SK-N-SH (cell line): ENCODE data around the gene ADD3. TPM values are rescaled to one million over a fixed set of nuclear protein-coding genes. Genes with fewer than 3 reads are reported as not detected.

ENCODE experiments used
- CTCF ChIA-PET: fragments of 300-600, 350-600 bp; formaldehyde crosslinking; extraction: SDS; loops from one replicate; lab custom pipeline; 2021; lab: Yijun Ruan, JAX
- POLR2A ChIA-PET: fragments of 350-600 bp; sonication (Branson Sonifier 250); formaldehyde crosslinking; extraction: SDS; loops from one replicate; lab custom pipeline; 2020; ENCODE audit warnings: antibody characterized with exemption, inconsistent platforms; lab: Yijun Ruan, JAX
- DNase-seq: peaks from one replicate; pipeline ENCODE4 v3.0.0; 2012
- H2AFZ ChIP-seq: fragments of 200-600 bp; sonication (generic); 2 replicates; pipeline ENCODE4 v1.8.1; 2016; ENCODE audit warnings: antibody characterized with exemption, mild to moderate bottlenecking, low read depth
- H3F3A ChIP-seq: fragments of 200-600 bp; sonication (generic); replicated peaks from 2 replicates; pipeline ENCODE3; 2016; ENCODE audit warnings: antibody characterized with exemption, mild to moderate bottlenecking; ENCODE audit not compliant: insufficient read depth
- H3K27ac ChIP-seq, 2 experiments: fragments of 200-500 bp in 1 of 2; fragments of 200-600 bp in 1 of 2; sonication (Bioruptor generic) in 1 of 2; sonication (generic), shearing (Covaris generic) in 1 of 2; 2 replicates each; pipeline versions ENCODE4 v1.5.1 to v1.6.1; 2014 to 2016; ENCODE audit warnings: low read depth in 2 of 2, inconsistent platforms in 1 of 2, low read length in 1 of 2, mild to moderate bottlenecking in 1 of 2, mixed read lengths in 1 of 2
- H3K27me3 ChIP-seq: fragments of 200-600 bp; sonication (generic), shearing (Covaris generic); 2 replicates; pipeline ENCODE4 v1.6.1; 2016; ENCODE audit warnings: mixed run types; ENCODE audit not compliant: insufficient read depth
- H3K36me3 ChIP-seq, 2 experiments: fragments of 200-500 bp in 1 of 2; fragments of 200-600 bp in 1 of 2; sonication (Bioruptor generic) in 1 of 2; sonication (generic) in 1 of 2; replicated peaks in 1 of 2; 2 replicates each; pipeline versions ENCODE3 to v1.5.1; 2014 to 2016; ENCODE audit warnings: low read length in 1 of 2, mild to moderate bottlenecking in 1 of 2; ENCODE audit not compliant: insufficient read depth in 2 of 2, control insufficient read depth in 1 of 2
- H3K4me1 ChIP-seq, 2 experiments: fragments of 200-500 bp in 1 of 2; fragments of 200-600 bp in 1 of 2; sonication (Bioruptor generic) in 1 of 2; sonication (generic), shearing (Covaris generic) in 1 of 2; 2 replicates each; pipeline versions ENCODE4 v1.5.1 to v1.6.1; 2014 to 2016; ENCODE audit warnings: low read depth in 1 of 2, low read length in 1 of 2, mixed run types in 1 of 2; ENCODE audit not compliant: insufficient read depth in 2 of 2, control insufficient read depth in 1 of 2
- H3K4me2 ChIP-seq: fragments of 200-600 bp; sonication (generic), shearing (Covaris generic); 2 replicates; pipeline ENCODE4 v1.6.1; 2017; ENCODE audit warnings: mixed run types
- H3K4me3 ChIP-seq, 2 experiments: fragments of 200-500 bp in 1 of 2; fragments of 200-600 bp in 1 of 2; sonication (Bioruptor generic) in 1 of 2; sonication (generic), shearing (Covaris generic) in 1 of 2; 2 replicates each; pipeline versions ENCODE4 v1.5.1 to v1.8.1; 2014 to 2016; ENCODE audit warnings: low read depth in 2 of 2, inconsistent platforms in 1 of 2, low read length in 1 of 2, mild to moderate bottlenecking in 1 of 2, mixed read lengths in 1 of 2, moderate library complexity in 1 of 2
- H3K79me2 ChIP-seq: fragments of 200-600 bp; sonication (generic); 2 replicates; pipeline ENCODE4 v1.8.1; 2017; ENCODE audit warnings: mild to moderate bottlenecking; ENCODE audit not compliant: insufficient read depth
- H3K9ac ChIP-seq: fragments of 200-600 bp; sonication (generic); 2 replicates; pipeline ENCODE4 v1.6.1; 2017; ENCODE audit warnings: mixed run types
- H3K9me2 ChIP-seq: fragments of 200-600 bp; sonication (generic); 2 replicates; pipeline ENCODE4 v1.6.1; 2017; ENCODE audit warnings: mixed run types
- H3K9me3 ChIP-seq: fragments of 200-600 bp; sonication (generic); 2 replicates; pipeline ENCODE4 v1.6.1; 2017; ENCODE audit warnings: mixed run types, mild to moderate bottlenecking, moderate library complexity
- H4K20me1 ChIP-seq: fragments of 200-600 bp; sonication (generic); 2 replicates; pipeline ENCODE4 v1.6.1; 2017; ENCODE audit warnings: mild to moderate bottlenecking, mixed run types; ENCODE audit not compliant: insufficient read depth
- GABPA ChIP-seq: IDR thresholded peaks from 2 replicates; pipeline ENCODE4 v1.4.0; 2012; ENCODE audit warnings: low read depth, mild to moderate bottlenecking
- NFIC ChIP-seq: IDR thresholded peaks from 2 replicates; pipeline ENCODE4 v1.4.0; 2012; ENCODE audit warnings: borderline replicate concordance
- NRF1 ChIP-seq: IDR thresholded peaks from 2 replicates; pipeline ENCODE4 v1.6.1; 2012; ENCODE audit warnings: low read depth, mild to moderate bottlenecking, low read length
- SMC3 ChIP-seq: IDR thresholded peaks from 2 replicates; pipeline ENCODE4 v1.6.1; 2012; ENCODE audit warnings: low read depth, low read length, improper control_type of control experiment
- TAF1 ChIP-seq: IDR thresholded peaks from 2 replicates; pipeline ENCODE4 v1.6.1; 2012; ENCODE audit warnings: low read depth, mild to moderate bottlenecking, low read length, moderate library complexity, borderline replicate concordance
- WGBS: methylation state at CpG from one replicate; pipeline ENCODE4 v1.1.6; 2017; ENCODE audit warnings: low lambda C conversion rate; 5-methylcytosine and 5-hydroxymethylcytosine counted together
- polyA plus RNA-seq, 3 experiments: library from polyadenylated mRNA; depleted of rRNA; stranded (reverse); fragments of >200 nt; gene quantifications; 2 replicates each; pipeline ENCODE4 v1.2.3, GENCODE V29; 2012
- TF ChIP-seq, protein P1 (sequence below): IDR thresholded peaks from 2 replicates; pipeline ENCODE4 v1.4.0; 2012; ENCODE audit warnings: low read depth, borderline replicate concordance

Gene ADD3
- polyA plus RNA-seq, 1 of the 3 experiments (the other 2 are of a cell fraction), result 27.6 TPM

DNA sequence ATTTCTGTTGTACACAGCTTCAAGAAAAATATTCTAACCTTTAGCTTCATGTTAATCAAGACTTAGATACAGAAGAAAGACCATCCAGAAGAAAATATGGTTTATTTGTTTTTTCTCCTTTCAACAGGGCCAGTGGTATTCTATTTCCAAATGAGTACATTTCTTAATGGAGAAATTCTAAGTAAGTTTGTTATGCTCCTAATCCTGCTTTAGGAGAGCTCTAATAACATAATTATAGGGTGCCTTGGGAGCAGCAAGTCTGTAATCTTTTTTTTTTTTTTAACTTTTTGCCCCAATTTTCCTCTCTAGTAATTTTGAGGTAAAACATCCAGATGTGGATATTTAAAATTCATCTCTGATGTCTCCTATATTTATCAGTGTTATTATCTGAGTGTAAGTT, 98.1 kb downstream of the ADD3 start:
- Histone ChIP-seq H3K9me3 (no peaks in the 10 kb centered on the region), H3K9ac (no peak overlapping the region), H3K79me2 (no peaks in the 10 kb centered on the region), H4K20me1 (no peaks in the 10 kb centered on the region), H3K27me3 (no peaks in the 10 kb centered on the region), H3K27ac (no peak overlapping the region), H3F3A (no peaks in the 10 kb centered on the region), H3K4me2 (no peak overlapping the region), H3K4me3 (no peak overlapping the region), H2AFZ (no peak overlapping the region), H3K9me2 (no peaks in the 10 kb centered on the region), H3K36me3 (peaks cover 11 to 18% of the 10 kb centered on the region in 2 experiments), H3K4me1 (peaks cover 0 to 2% of the 10 kb centered on the region in 2 experiments; a peak in 2 of 4 replicates)
- ChIA-PET POLR2A (interaction anchor here (0.7 kb wide), 1 partner anchor 30 kb away, joined by 4 read pairs; no protein-coding TSS in a partner anchor), CTCF (interaction anchor here (0.9 to 3.2 kb wide), 3 partner anchors 13 to 222 kb away, joined by 3 to 9 read pairs (median 3); no protein-coding TSS in a partner anchor)
- TF ChIP-seq NFIC (no peak), SMC3 (no peak)
- TF ChIP-seq, protein P1, sequence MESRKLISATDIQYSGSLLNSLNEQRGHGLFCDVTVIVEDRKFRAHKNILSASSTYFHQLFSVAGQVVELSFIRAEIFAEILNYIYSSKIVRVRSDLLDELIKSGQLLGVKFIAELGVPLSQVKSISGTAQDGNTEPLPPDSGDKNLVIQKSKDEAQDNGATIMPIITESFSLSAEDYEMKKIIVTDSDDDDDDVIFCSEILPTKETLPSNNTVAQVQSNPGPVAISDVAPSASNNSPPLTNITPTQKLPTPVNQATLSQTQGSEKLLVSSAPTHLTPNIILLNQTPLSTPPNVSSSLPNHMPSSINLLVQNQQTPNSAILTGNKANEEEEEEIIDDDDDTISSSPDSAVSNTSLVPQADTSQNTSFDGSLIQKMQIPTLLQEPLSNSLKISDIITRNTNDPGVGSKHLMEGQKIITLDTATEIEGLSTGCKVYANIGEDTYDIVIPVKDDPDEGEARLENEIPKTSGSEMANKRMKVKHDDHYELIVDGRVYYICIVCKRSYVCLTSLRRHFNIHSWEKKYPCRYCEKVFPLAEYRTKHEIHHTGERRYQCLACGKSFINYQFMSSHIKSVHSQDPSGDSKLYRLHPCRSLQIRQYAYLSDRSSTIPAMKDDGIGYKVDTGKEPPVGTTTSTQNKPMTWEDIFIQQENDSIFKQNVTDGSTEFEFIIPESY, result no peak
- no peak for DNase-seq

DNA sequence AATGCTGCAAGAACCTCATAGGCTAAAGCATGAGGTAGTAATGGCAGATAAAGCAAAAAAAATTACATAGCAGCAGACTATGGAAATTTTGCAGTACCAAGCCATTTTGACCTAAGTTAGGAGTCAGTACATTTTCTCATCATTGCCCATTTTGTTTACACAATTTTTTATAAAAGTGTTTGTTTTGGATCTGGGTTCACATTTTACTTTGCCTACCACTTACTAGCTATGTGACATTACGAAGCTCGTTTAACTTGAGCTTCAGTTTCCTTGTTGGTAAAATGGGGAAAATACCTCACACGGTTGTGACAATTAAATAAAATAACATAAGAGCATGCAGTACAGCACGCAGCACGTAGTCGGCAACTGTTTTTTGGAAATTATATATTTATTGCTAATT, 99.6 kb downstream of the ADD3 start:
- no peak overlapping the region for H3K4me2 ChIP-seq
- H2AFZ ChIP-seq, result no peak overlapping the region
- WGBS, result 99% methylated on average over 6 of the region's 6 CpGs
- peaks cover 0 to 2% of the 10 kb centered on the region in 2 experiments; a peak in 2 of 4 replicates for H3K4me1 ChIP-seq
- no peaks in the 10 kb centered on the region for H3K9me3 ChIP-seq
- DNase-seq, result no peak
- no peaks in the 10 kb centered on the region for H4K20me1 ChIP-seq
- H3K27me3 ChIP-seq, result no peaks in the 10 kb centered on the region
- TF ChIP-seq, protein P1, result no peak
- no peak for TF ChIP-seq NRF1
- no peaks in the 10 kb centered on the region for H3K9me2 ChIP-seq
- H3K9ac ChIP-seq, result no peak overlapping the region
- no peak overlapping the region for H3K27ac ChIP-seq
- H3K36me3 ChIP-seq, result peaks cover 11 to 17% of the 10 kb centered on the region in 2 experiments
- CTCF ChIA-PET, result interaction anchor here (0.8 to 3.2 kb wide), 2 partner anchors 14 to 223 kb away, joined by 3 to 9 read pairs; no protein-coding TSS in a partner anchor
- H3K79me2 ChIP-seq, result no peaks in the 10 kb centered on the region
- no peak overlapping the region for H3K4me3 ChIP-seq
- POLR2A ChIA-PET, result no interaction called here
- no peaks in the 10 kb centered on the region for H3F3A ChIP-seq

DNA sequence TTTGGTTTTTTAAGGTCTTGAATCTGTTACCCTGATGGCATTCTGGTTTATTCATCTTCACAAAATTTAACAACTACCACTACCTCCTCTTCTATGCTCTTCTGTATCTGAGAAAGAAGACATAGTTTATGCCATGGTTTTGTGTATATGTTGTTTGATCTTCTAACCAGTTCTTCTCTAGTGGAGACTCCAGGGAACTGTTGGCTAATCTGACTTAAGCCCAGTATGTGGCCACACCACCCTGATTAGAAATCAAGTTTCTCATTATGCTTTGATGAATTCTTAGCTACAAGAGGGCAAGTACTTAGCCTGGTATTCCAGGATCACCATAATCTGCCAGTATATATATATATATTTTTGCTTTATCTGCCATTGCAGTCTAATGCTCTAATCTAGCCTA, 100.1 kb downstream of the ADD3 start:
- POLR2A ChIA-PET, result no interaction called here
- Histone ChIP-seq H3K9me3 (no peaks in the 10 kb centered on the region), H3K9ac (no peak overlapping the region), H3K9me2 (no peaks in the 10 kb centered on the region), H3K4me2 (no peak overlapping the region), H3F3A (no peaks in the 10 kb centered on the region), H3K4me3 (no peak overlapping the region), H3K27me3 (no peaks in the 10 kb centered on the region), H2AFZ (no peak overlapping the region), H3K27ac (no peak overlapping the region), H4K20me1 (no peaks in the 10 kb centered on the region), H3K36me3 (peaks cover 13 to 14% of the 10 kb centered on the region in 2 experiments), H3K4me1 (peaks cover 0 to 2% of the 10 kb centered on the region in 2 experiments; a peak in 2 of 4 replicates), H3K79me2 (no peaks in the 10 kb centered on the region)
- TF ChIP-seq TAF1 (no peak), GABPA (no peak), SMC3 (no peak)
- TF ChIP-seq, protein P1, result no peak
- CTCF ChIA-PET, result interaction anchor here (0.8 to 1.3 kb wide), 2 partner anchors 14 to 224 kb away, joined by 3 to 7 read pairs; no protein-coding TSS in a partner anchor
- no peak for DNase-seq
